Mesenchymal stem cell (in vitro differentiated cells and primary cell): ENCODE data around the gene KBTBD2.
"Not testable (repeated sequence)": the region's sequence is repeated elsewhere in the genome, so short reads cannot be mapped to it uniquely, and the experiment has no call there.

Experiments used
- DNase-seq: peaks from one replicate; pipeline ENCODE4 v3.0.0-alpha.2; 2013
- H2AFZ ChIP-seq: one replicate; pipeline ENCODE4 v1.6.1; 2013; ENCODE audit warnings: low read depth, mild to moderate bottlenecking, control low read depth, inconsistent platforms, low read length, moderate library complexity
- H2AK5ac ChIP-seq: 2 replicates; pipeline ENCODE4 v1.6.1; 2013; ENCODE audit warnings: low read length, moderate library complexity, mild to moderate bottlenecking, inconsistent platforms; ENCODE audit not compliant: severe bottlenecking
- H2BK120ac ChIP-seq: one replicate; pipeline ENCODE4 v1.6.1; 2013; ENCODE audit warnings: low read depth, mild to moderate bottlenecking, inconsistent platforms, low read length, moderate library complexity
- H2BK12ac ChIP-seq, 2 experiments: one replicate each; pipeline ENCODE4 v1.6.1; 2013; ENCODE audit warnings: inconsistent platforms in 2 of 2, low read length in 2 of 2, mild to moderate bottlenecking in 2 of 2, moderate library complexity in 2 of 2, control low read depth in 1 of 2
- H2BK15ac ChIP-seq: one replicate; pipeline ENCODE4 v1.6.1; 2013; ENCODE audit warnings: mild to moderate bottlenecking, low read depth, inconsistent platforms; ENCODE audit not compliant: poor library complexity, severe bottlenecking
- H2BK5ac ChIP-seq: 2 replicates; pipeline ENCODE4 v1.6.1; 2013; ENCODE audit warnings: low read depth, mild to moderate bottlenecking, low read length, control low read depth, inconsistent platforms; ENCODE audit not compliant: poor library complexity, severe bottlenecking
- H3K14ac ChIP-seq, 2 experiments: one replicate each; pipeline ENCODE4 v1.6.1; 2013; ENCODE audit warnings: inconsistent platforms in 2 of 2, low read length in 2 of 2, control low read depth in 1 of 2, mild to moderate bottlenecking in 1 of 2, moderate library complexity in 1 of 2
- H3K18ac ChIP-seq, 2 experiments: one replicate each; pipeline ENCODE4 v1.6.1; 2013; ENCODE audit warnings: inconsistent platforms in 2 of 2, low read length in 2 of 2, control low read depth in 1 of 2, low read depth in 1 of 2, mild to moderate bottlenecking in 1 of 2
- H3K23ac ChIP-seq, 2 experiments: one replicate each; pipeline ENCODE4 v1.6.1; 2013; ENCODE audit warnings: inconsistent platforms in 2 of 2, low read length in 2 of 2, mild to moderate bottlenecking in 2 of 2, moderate library complexity in 2 of 2, control low read depth in 1 of 2
- H3K27ac ChIP-seq: 2 replicates; pipeline ENCODE4 v1.5.1; 2013; ENCODE audit warnings: mild to moderate bottlenecking, moderate library complexity, low read length, control low read depth, inconsistent platforms; ENCODE audit not compliant: poor library complexity, severe bottlenecking
- H3K27me3 ChIP-seq, 2 experiments: 2 replicates each; pipeline versions ENCODE4 v1.6.1 to v1.7.0; 2013; ENCODE audit warnings: low read length in 2 of 2, mild to moderate bottlenecking in 2 of 2, moderate library complexity in 2 of 2, control low read depth in 1 of 2, inconsistent platforms in 1 of 2; ENCODE audit not compliant: control insufficient read depth in 1 of 2, insufficient read depth in 1 of 2
- H3K36me3 ChIP-seq, 2 experiments: 2 replicates each; pipeline versions ENCODE4 v1.6.1 to v1.7.0; 2013; ENCODE audit warnings: low read length in 2 of 2, control low read depth in 1 of 2, inconsistent platforms in 1 of 2, low read depth in 1 of 2, mild to moderate bottlenecking in 1 of 2; ENCODE audit not compliant: insufficient read depth in 2 of 2, control insufficient read depth in 1 of 2
- H3K4ac ChIP-seq, 2 experiments: one replicate each; pipeline ENCODE4 v1.6.1; 2013; ENCODE audit warnings: inconsistent platforms in 2 of 2, low read length in 2 of 2, mild to moderate bottlenecking in 2 of 2, moderate library complexity in 2 of 2, control low read depth in 1 of 2, low read depth in 1 of 2
- H3K4me1 ChIP-seq: 2 replicates; pipeline ENCODE4 v1.6.1; 2013; ENCODE audit warnings: low read depth, low read length, control low read depth; ENCODE audit not compliant: control insufficient read depth, insufficient read depth
- H3K4me2 ChIP-seq: 2 replicates; pipeline ENCODE4 v1.6.1; 2013; ENCODE audit warnings: low read length, mild to moderate bottlenecking, inconsistent platforms; ENCODE audit not compliant: poor library complexity, severe bottlenecking
- H3K4me3 ChIP-seq, 2 experiments: 2 replicates each; pipeline versions ENCODE4 v1.5.1 to v1.7.0; 2013; ENCODE audit warnings: low read length in 2 of 2, mild to moderate bottlenecking in 2 of 2, control low read depth in 1 of 2, low read depth in 1 of 2; ENCODE audit not compliant: insufficient read depth in 1 of 2
- H3K79me1 ChIP-seq: replicated peaks from 2 replicates; pipeline ENCODE4 v1.6.1; 2013; ENCODE audit warnings: mild to moderate bottlenecking, control low read depth, low read length, inconsistent platforms; ENCODE audit not compliant: poor library complexity, severe bottlenecking
- H3K9ac ChIP-seq: 2 replicates; pipeline ENCODE4 v1.7.0; 2013; ENCODE audit warnings: mild to moderate bottlenecking, low read length, moderate library complexity
- H3K9me3 ChIP-seq: 2 replicates; pipeline ENCODE4 v1.7.0; 2013; ENCODE audit warnings: mild to moderate bottlenecking, low read length; ENCODE audit not compliant: control insufficient read depth
- H4K8ac ChIP-seq: one replicate; pipeline ENCODE4 v1.6.1; 2013; ENCODE audit warnings: inconsistent platforms, mild to moderate bottlenecking, low read length, moderate library complexity
- H4K91ac ChIP-seq: one replicate; pipeline ENCODE4 v1.6.1; 2013; ENCODE audit warnings: mild to moderate bottlenecking, low read length, inconsistent platforms
- WGBS: methylation state at CpG from one replicate; pipeline ENCODE4 v1.1.7; 2013; ENCODE audit warnings: mixed read lengths; 5-methylcytosine and 5-hydroxymethylcytosine counted together

The KBTBD2 gene

GRCh38 chr7:32921896-32922295 is 30.3 kb upstream of the KBTBD2 start:
- WGBS, result 87% methylated on average over 2 of the region's 2 CpGs

DNA sequence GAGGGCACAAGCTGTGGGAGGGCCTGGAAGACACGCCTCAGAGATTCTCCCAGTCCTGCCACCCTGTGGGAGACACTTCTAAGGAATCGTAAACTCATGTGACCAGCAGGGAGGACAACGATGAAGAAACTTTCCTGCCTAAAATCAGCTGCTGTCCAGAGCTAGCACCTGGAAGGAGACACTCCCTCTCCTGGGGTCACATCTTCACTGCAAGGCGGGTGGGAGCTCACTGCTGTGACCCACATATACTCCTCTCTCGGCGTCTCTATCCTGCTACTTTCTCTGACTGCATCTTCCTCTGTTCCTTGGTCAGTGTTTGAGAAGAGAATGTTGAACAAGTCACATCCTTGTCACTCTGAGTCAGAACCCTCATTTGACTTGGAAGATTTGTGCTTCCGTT is 25.4 kb upstream of the KBTBD2 start:
- H3K79me1 ChIP-seq, H2BK15ac ChIP-seq, H3K4me3 ChIP-seq, H4K91ac ChIP-seq, H3K9ac ChIP-seq, H3K4ac ChIP-seq, H3K18ac ChIP-seq, H2BK12ac ChIP-seq, H3K23ac ChIP-seq, DNase-seq, H3K9me3 ChIP-seq, H3K27ac ChIP-seq, H2AFZ ChIP-seq, H2BK120ac ChIP-seq, H2AK5ac ChIP-seq, H2BK5ac ChIP-seq, H3K4me2 ChIP-seq, H3K14ac ChIP-seq, H3K27me3 ChIP-seq, H3K4me1 ChIP-seq, H4K8ac ChIP-seq: not testable (repeated sequence)
- no CpG with 5 or more reads among the region's 7 CpGs for WGBS
- peaks cover 30 to 78% of the 10 kb centered on the region in 2 experiments for H3K36me3 ChIP-seq

More at GRCh38 chr7:32921896-32922295, 30.3 kb upstream of the KBTBD2 start:
- H2AFZ ChIP-seq, result no peak overlapping the region
- no peaks in the 10 kb centered on the region for H3K27me3 ChIP-seq
- peak; percentile 72 for DNase-seq
- no peak overlapping the region for H2BK12ac ChIP-seq
- H3K4me2 ChIP-seq, result no peak overlapping the region
- no peak overlapping the region for H4K8ac ChIP-seq
- H3K79me1 ChIP-seq, result peaks cover 16% of the 10 kb centered on the region
- H2BK120ac ChIP-seq, result no peak overlapping the region
- no peak overlapping the region for H2BK15ac ChIP-seq
- H3K4me3 ChIP-seq, result no peak overlapping the region
- H2AK5ac ChIP-seq, result no peak overlapping the region
- H3K9ac ChIP-seq, result no peak overlapping the region
- H2BK5ac ChIP-seq, result no peak overlapping the region
- H4K91ac ChIP-seq, result no peak overlapping the region
- no peak overlapping the region for H3K4ac ChIP-seq
- no peak overlapping the region for H3K18ac ChIP-seq
- H3K9me3 ChIP-seq, result no peaks in the 10 kb centered on the region
- no peak overlapping the region for H3K23ac ChIP-seq
- H3K36me3 ChIP-seq, result peaks cover 3 to 78% of the 10 kb centered on the region in 2 experiments
- H3K27ac ChIP-seq, result no peak overlapping the region
- no peaks in the 10 kb centered on the region for H3K4me1 ChIP-seq
- no peak overlapping the region for H3K14ac ChIP-seq

- Histone ChIP-seq H3K27me3 (no peaks in the 10 kb centered on the region), H3K23ac (no peak overlapping the region), H4K8ac (no peak overlapping the region), H3K9me3 (no peaks in the 10 kb centered on the region), H4K91ac (no peak overlapping the region), H3K36me3 (peaks cover 30 to 68% of the 10 kb centered on the region in 2 experiments), H2BK5ac (no peak overlapping the region), H3K4ac (no peak overlapping the region), H3K9ac (no peak overlapping the region), H2BK12ac (no peak overlapping the region), H2AFZ (no peak overlapping the region), H2AK5ac (no peak overlapping the region), H3K4me2 (no peak overlapping the region), H3K18ac (no peak overlapping the region), H3K4me1 (no peaks in the 10 kb centered on the region), H3K4me3 (no peak overlapping the region), H2BK120ac (peak overlapping the region; percentile 61), H2BK15ac (no peak overlapping the region), H3K79me1 (no peaks in the 10 kb centered on the region), H3K14ac (no peak overlapping the region), H3K27ac (no peak overlapping the region)
- 97% methylated on average over 3 of the region's 3 CpGs for WGBS
- DNase-seq, result no peak
Observed at GRCh38 chr7:32916006-32916405, 24.4 kb upstream of the KBTBD2 start.

- no peak overlapping the region for H4K8ac ChIP-seq
- H3K14ac ChIP-seq, result no peak overlapping the region
- H3K79me1 ChIP-seq, result no peaks in the 10 kb centered on the region
- no peak overlapping the region for H2BK5ac ChIP-seq
- H3K9me3 ChIP-seq, result no peaks in the 10 kb centered on the region
- no peak overlapping the region for H3K4me3 ChIP-seq
- 95% methylated on average over 5 of the region's 5 CpGs for WGBS
- H3K4ac ChIP-seq, result no peak overlapping the region
- no peak overlapping the region for H3K18ac ChIP-seq
- no peak for DNase-seq
- H3K4me2 ChIP-seq, result no peak overlapping the region
- no peak overlapping the region for H2BK12ac ChIP-seq
- H3K9ac ChIP-seq, result no peak overlapping the region
- H4K91ac ChIP-seq, result no peak overlapping the region
- H3K36me3 ChIP-seq, result peaks cover 30 to 61% of the 10 kb centered on the region in 2 experiments
- no peak overlapping the region for H2BK15ac ChIP-seq
- no peak overlapping the region for H2AK5ac ChIP-seq
- H3K4me1 ChIP-seq, result no peaks in the 10 kb centered on the region
- H2BK120ac ChIP-seq, result no peak overlapping the region
- no peak overlapping the region for H3K27ac ChIP-seq
- H3K23ac ChIP-seq, result no peak overlapping the region
- H3K27me3 ChIP-seq, result no peaks in the 10 kb centered on the region
- H2AFZ ChIP-seq, result no peak overlapping the region
Observed at GRCh38 chr7:32915041-32915536, 23.5 kb upstream of the KBTBD2 start.
